Measurements from ENCODE around the gene EPHA7. TPM values are rescaled to one million over a fixed set of nuclear protein-coding genes. Genes with fewer than 3 reads are reported as not detected.

Gene EPHA7
- total RNA-seq, 1 donor from 2014 or later = 48.9 TPM

DNA sequence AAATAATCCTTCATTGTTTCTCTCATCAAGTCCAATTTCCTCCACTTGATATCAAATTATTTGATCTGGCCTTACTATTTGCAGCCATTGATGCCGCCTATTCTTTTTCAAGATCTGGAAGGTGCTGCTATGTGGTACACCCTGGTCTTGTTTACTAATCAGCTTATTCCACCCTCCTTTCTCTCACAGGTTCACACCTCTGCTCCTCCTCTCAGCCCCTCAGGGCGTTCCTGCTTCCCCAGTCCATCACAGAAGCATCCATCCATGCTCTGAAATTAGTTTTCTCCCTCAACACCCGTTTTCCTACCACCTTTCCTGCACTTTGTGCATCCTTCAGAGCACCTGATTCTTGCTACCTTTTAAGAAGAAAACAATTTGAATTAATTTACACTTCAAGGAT, 183.6 kb downstream of the EPHA7 start:
- H3K36me3 Mint-ChIP-seq = no peaks in the 10 kb centered on the region
- H3K4me3 Mint-ChIP-seq = no peak overlapping the region
- no peaks in the 10 kb centered on the region for H3K27me3 Mint-ChIP-seq
- TF ChIP-seq, protein P1, sequence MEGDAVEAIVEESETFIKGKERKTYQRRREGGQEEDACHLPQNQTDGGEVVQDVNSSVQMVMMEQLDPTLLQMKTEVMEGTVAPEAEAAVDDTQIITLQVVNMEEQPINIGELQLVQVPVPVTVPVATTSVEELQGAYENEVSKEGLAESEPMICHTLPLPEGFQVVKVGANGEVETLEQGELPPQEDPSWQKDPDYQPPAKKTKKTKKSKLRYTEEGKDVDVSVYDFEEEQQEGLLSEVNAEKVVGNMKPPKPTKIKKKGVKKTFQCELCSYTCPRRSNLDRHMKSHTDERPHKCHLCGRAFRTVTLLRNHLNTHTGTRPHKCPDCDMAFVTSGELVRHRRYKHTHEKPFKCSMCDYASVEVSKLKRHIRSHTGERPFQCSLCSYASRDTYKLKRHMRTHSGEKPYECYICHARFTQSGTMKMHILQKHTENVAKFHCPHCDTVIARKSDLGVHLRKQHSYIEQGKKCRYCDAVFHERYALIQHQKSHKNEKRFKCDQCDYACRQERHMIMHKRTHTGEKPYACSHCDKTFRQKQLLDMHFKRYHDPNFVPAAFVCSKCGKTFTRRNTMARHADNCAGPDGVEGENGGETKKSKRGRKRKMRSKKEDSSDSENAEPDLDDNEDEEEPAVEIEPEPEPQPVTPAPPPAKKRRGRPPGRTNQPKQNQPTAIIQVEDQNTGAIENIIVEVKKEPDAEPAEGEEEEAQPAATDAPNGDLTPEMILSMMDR (conservative IDR thresholded peaks at IDR 0.05) = no peak
- no peak overlapping the region for H3K27ac Mint-ChIP-seq
- DNase-seq (ENCODE audit: extremely low spot score, unreplicated experiment) = no peak
- no peaks in the 10 kb centered on the region for H3K9me3 Mint-ChIP-seq
- peaks cover 8% of the 10 kb centered on the region for H3K4me1 Mint-ChIP-seq (ENCODE audit: unreplicated experiment)

DNA sequence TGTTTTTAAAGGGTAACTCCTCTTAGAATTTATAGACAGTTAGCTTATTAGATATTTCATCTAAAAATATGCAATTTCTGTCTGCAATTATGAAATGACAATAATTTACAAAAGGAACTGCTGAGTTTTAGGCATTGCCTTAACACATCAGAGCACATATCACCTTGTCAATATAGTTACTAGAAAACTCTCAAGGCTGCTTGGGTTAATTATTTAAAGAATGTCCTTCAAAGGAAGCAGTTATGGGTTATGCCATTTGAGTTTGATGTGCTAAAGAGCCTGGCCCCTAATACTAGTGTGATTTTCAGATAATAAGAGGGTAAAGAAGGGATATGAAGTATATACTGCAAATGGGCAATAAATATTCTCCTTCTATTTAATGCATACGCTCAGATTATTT, 192.5 kb downstream of the EPHA7 start:
- Mint-ChIP-seq H3K4me1 (ENCODE audit: unreplicated experiment) (no peaks in the 10 kb centered on the region), H3K9me3 (no peaks in the 10 kb centered on the region), H3K36me3 (no peaks in the 10 kb centered on the region), H3K27me3 (no peaks in the 10 kb centered on the region), H3K4me3 (no peak overlapping the region), H3K27ac (no peak overlapping the region)
- TF ChIP-seq, protein P1 (conservative IDR thresholded peaks at IDR 0.05) = no peak
- no peak for DNase-seq (ENCODE audit: extremely low spot score, unreplicated experiment)

DNA sequence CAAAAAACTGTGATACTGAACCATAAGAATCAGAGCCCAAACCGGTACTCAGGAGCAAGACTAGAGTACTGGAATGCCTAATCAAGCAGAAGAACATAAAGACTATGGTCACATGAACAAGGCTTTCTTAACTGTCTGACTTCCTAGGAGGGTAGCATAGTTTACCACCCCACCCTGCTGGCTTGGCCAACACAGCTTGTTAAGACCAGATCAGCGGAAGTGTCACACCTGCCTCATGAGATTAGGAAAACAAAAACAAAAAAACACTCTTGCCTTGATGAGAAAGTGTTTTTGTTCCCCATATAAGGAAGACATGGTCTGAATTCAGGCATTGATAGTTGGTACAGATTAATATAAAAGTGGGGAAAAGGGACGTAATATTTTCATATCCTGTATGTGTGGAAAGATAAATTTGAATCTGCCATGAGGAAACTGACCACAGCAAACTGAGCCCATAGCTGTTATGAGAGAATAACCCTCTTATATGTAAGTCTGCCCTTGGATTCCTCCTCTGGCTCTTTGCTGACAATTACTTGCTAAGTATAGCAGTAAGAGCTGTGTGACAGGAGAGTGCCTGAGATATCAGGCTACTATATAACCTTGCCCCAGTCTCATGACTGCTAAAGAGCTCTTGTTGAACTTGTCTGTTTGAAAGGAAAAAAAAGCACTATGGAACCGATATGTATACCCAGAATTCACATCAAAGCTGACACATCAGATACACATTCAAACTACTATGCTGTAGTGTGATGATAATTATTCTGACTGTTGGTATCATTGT, 197.1 kb downstream of the EPHA7 start:
- Mint-ChIP-seq H3K27me3 (no peaks in the 10 kb centered on the region), H3K4me1 (ENCODE audit: unreplicated experiment) (no peaks in the 10 kb centered on the region), H3K4me3 (no peak overlapping the region), H3K36me3 (peaks cover under 1% of the 10 kb centered on the region), H3K9me3 (no peaks in the 10 kb centered on the region), H3K27ac (no peak overlapping the region)
- TF ChIP-seq, protein P1 (conservative IDR thresholded peaks at IDR 0.05) = no peak
- no peak for DNase-seq (ENCODE audit: extremely low spot score, unreplicated experiment)

DNA sequence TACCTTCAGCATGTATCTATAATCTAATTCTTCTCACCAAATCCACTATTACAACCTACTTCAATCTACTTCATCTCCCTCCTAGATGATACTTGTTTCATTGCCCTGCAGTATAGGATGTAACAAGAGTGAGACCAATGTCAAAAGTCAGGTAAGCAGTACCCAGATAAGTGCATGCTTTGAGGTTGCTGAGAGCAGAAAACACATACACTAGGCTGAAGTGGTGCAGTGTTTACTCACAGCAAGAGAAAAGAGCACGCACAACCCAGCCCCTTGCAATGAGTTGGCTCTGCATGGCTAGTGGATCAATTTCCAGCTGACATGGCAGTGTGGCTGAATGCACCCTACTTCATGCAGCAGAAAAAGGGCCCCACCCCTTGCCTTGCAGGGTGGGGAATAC, 199.9 kb downstream of the EPHA7 start:
- H3K27ac Mint-ChIP-seq = no peak overlapping the region
- H3K36me3 Mint-ChIP-seq = peaks cover 4% of the 10 kb centered on the region
- H3K9me3 Mint-ChIP-seq = no peaks in the 10 kb centered on the region
- no peak for DNase-seq (ENCODE audit: extremely low spot score, unreplicated experiment)
- TF ChIP-seq, protein P1 (conservative IDR thresholded peaks at IDR 0.05) = no peak
- H3K27me3 Mint-ChIP-seq = no peaks in the 10 kb centered on the region
- no peaks in the 10 kb centered on the region for H3K4me1 Mint-ChIP-seq (ENCODE audit: unreplicated experiment)
- no peak overlapping the region for H3K4me3 Mint-ChIP-seq

DNA sequence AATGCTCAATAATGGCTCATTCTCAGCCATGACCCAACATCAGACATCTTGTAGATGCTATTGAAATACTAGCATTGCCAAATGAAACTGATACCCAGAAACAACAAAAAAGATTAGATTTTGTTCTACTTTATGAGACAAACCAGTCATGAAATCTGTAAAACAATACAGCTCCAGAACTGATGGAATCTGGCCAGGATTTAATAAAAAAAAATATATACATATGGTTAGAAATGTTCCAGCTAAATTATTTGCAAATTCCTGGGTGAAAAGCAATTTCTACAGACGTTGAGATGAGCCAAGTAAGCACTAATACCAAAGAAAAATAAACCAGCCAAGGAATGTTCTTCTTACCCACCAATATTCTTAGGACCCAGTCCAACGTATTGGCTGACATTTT, 201.3 kb downstream of the EPHA7 start:
- no peak overlapping the region for H3K4me3 Mint-ChIP-seq
- TF ChIP-seq, protein P1 (conservative IDR thresholded peaks at IDR 0.05) = no peak
- H3K4me1 Mint-ChIP-seq (ENCODE audit: unreplicated experiment) = no peaks in the 10 kb centered on the region
- DNase-seq (ENCODE audit: extremely low spot score, unreplicated experiment) = no peak
- H3K9me3 Mint-ChIP-seq = no peaks in the 10 kb centered on the region
- H3K36me3 Mint-ChIP-seq = peaks cover 4% of the 10 kb centered on the region
- H3K27ac Mint-ChIP-seq = no peak overlapping the region
- H3K27me3 Mint-ChIP-seq = no peaks in the 10 kb centered on the region
